Measurements from ENCODE around the gene WASF2. TPM values are rescaled to one million over a fixed set of nuclear protein-coding genes. Genes with fewer than 3 reads are reported as not detected.

WASF2 gene
- total and polyA plus RNA-seq, 2 of the 8 experiments (the other 6 are each of a cell fraction or from before 2014, with no cell fraction given), result 32.1 to 86.6 TPM

GRCh38 chr1:27380224-27380623 lies 109.7 kb downstream of the WASF2 start (continued):
- TF ChIP-seq, protein P1, sequence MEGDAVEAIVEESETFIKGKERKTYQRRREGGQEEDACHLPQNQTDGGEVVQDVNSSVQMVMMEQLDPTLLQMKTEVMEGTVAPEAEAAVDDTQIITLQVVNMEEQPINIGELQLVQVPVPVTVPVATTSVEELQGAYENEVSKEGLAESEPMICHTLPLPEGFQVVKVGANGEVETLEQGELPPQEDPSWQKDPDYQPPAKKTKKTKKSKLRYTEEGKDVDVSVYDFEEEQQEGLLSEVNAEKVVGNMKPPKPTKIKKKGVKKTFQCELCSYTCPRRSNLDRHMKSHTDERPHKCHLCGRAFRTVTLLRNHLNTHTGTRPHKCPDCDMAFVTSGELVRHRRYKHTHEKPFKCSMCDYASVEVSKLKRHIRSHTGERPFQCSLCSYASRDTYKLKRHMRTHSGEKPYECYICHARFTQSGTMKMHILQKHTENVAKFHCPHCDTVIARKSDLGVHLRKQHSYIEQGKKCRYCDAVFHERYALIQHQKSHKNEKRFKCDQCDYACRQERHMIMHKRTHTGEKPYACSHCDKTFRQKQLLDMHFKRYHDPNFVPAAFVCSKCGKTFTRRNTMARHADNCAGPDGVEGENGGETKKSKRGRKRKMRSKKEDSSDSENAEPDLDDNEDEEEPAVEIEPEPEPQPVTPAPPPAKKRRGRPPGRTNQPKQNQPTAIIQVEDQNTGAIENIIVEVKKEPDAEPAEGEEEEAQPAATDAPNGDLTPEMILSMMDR (IDR thresholded peaks at IDR 0.05; ENCODE audit: control extremely low read depth in 1 of 3, insufficient read depth in 1 of 3, low read depth in 1 of 3, low read length in 3 of 3), result no peak
- TF ChIP-seq NRF1 (IDR thresholded peaks at IDR 0.05; ENCODE audit: low read depth, low read length) (no peak), CHD2 (IDR thresholded peaks at IDR 0.05; ENCODE audit: low read length) (no peak), SP2 (IDR thresholded peaks at IDR 0.05; ENCODE audit: low read length) (no peak), TAF1 (IDR thresholded peaks at IDR 0.05; ENCODE audit: low read depth, low read length) (no peak), NANOG (IDR thresholded peaks at IDR 0.05; ENCODE audit: insufficient read depth, low read depth, low read length, poor library complexity, severe bottlenecking) (no peak), E2F6 (IDR thresholded peaks at IDR 0.05) (no peak), TEAD4 (IDR thresholded peaks at IDR 0.05; ENCODE audit: low read depth, low read length) (no peak), EGR1 (IDR thresholded peaks at IDR 0.05; ENCODE audit: borderline replicate concordance, low read depth, low read length) (no peak)

Data from H1 (cell line).